HG03439 (cell line): ENCODE data around the gene MT1G.
"Not testable (repeated sequence)": the region's sequence is repeated elsewhere in the genome, so short reads cannot be mapped to it uniquely, and the experiment has no call there.

Source experiments
- ATAC-seq: cut with Tn5 transposase; IDR thresholded peaks from one replicate; pipeline ENCODE4 v1.9.1; 2021; ENCODE audit warnings: mild to moderate bottlenecking, moderate library complexity; ENCODE audit not compliant: unreplicated experiment

Gene MT1G

GRCh38 chr16:56637814-56638750 lies 29.8 kb downstream of the MT1G start, which contains the start of gene MT1A:
TSS of gene MT1A (plus strand) at chr16:56638666. CDS start at chr16:56638739, 73 bp downstream.
- no peak for ATAC-seq

- no peak for ATAC-seq
Observed at GRCh38 chr16:56636616-56637413, 31.1 kb downstream of the MT1G start.

- ATAC-seq: no peak
Observed at GRCh38 chr16:56635441-56635967, 32.4 kb downstream of the MT1G start.

GRCh38 chr16:56634715-56635440 lies 33.0 kb downstream of the MT1G start:
- no peak for ATAC-seq

GRCh38 chr16:56633535-56633934 lies 34.3 kb downstream of the MT1G start:
- no peak for ATAC-seq

GRCh38 chr16:56632848-56633365 lies 35.0 kb downstream of the MT1G start:
- no peak for ATAC-seq

- ATAC-seq: no peak
Observed at GRCh38 chr16:56632156-56632847, 35.6 kb downstream of the MT1G start, which contains the start of gene MT1M. TSS of gene MT1M (plus strand) at chr16:56632659. CDS start at chr16:56632732, 73 bp downstream.

- ATAC-seq: no peak
Observed at GRCh38 chr16:56631832-56632155, 36.1 kb downstream of the MT1G start.

- no peak for ATAC-seq
Observed at GRCh38 chr16:56631197-56631596, 36.7 kb downstream of the MT1G start.

GRCh38 chr16:56630134-56630533 lies 37.7 kb downstream of the MT1G start:
- ATAC-seq: peak; percentile 72

- no peak for ATAC-seq
Observed at GRCh38 chr16:56629531-56629930, 38.3 kb downstream of the MT1G start.

- ATAC-seq: no peak
Observed at GRCh38 chr16:56628486-56629350, 39.1 kb downstream of the MT1G start.

- ATAC-seq: no peak
Observed at GRCh38 chr16:56626685-56627084, 41.2 kb downstream of the MT1G start.

GRCh38 chr16:56625943-56626654 lies 41.8 kb downstream of the MT1G start:
- no peak for ATAC-seq

- ATAC-seq: no peak
Observed at GRCh38 chr16:56625140-56625942, 42.5 kb downstream of the MT1G start, which contains the start of gene MT1E. TSS of gene MT1E (plus strand) at chr16:56625781. CDS start at chr16:56625852, 71 bp downstream.

- no peak for ATAC-seq
Observed at GRCh38 chr16:56623637-56624036, 44.2 kb downstream of the MT1G start.

- ATAC-seq: not testable (repeated sequence)
Observed at GRCh38 chr16:56623184-56623583, 44.7 kb downstream of the MT1G start.
